ENCODE results near the gene OSBPL8.
"Not testable (repeated sequence)": the region's sequence is repeated elsewhere in the genome, so short reads cannot be mapped to it uniquely, and the experiment has no call there.

Gene OSBPL8

DNA sequence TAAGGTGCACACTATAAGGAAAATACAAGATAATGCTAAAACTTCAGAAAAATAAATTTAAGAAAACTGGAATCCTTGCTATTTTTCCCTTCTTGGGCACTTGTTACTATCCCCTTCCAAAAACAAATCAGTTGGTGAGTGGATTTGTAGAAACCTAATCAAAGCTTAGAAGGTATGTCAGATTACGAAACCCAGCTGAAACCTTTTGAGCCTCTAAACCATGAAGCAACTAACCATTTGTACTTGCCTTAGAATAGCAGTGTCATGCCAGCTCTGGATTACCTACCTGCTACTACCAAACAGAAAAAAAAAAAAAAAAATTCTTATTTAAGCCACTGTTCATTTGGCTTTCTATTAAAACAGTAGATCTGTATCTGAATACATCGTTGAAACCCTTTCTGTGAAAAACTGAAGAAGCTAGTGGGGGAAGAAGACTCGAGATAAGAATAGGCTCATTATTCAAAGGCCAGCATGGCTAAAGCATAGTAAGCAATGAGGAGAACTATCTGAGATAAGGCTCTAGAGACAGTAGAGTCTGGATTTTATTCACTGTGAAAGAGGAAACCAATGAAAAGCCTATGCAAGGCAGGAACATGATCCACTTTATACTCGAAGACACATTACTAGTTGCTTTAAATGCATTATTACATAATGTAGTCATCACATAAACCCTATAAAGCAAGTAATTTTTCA lies 30.2 kb downstream of the OSBPL8 start:
- TF ChIP-seq POLR2AphosphoS5 (IDR thresholded peaks at IDR 0.05; ENCODE audit: borderline replicate concordance, low read depth, low read length) (no peak), FOXP2 (optimal IDR thresholded peaks at IDR 0.05; ENCODE audit: control extremely low read depth, extremely low read length, insufficient read depth) (no peak), EZH2 (IDR thresholded peaks at IDR 0.05) (no peak)
- no peak for DNase-seq (ENCODE audit: low read depth, low spot score)
- H3K9me3 ChIP-seq (ENCODE audit: low read depth, low read length): no peaks in the 10 kb centered on the region

DNA sequence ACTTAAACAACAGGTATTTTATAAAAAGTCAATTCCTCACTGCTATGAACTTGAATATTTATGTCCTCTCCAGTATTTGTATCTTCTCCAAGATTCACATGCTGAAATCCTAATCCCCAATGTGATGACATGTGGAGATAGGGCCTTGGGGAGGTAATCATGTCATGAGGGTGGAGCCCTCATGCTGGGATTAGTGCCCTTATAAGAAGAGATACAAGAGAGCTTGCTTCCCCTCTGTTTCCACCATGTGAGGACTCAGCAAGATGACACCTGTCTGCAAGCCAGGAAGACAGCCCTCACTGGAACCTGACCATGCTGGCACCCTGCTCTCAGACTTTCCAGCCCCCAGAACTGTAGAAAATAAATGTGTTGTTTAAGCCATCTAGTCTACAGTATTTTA lies 36.2 kb downstream of the OSBPL8 start:
- Histone ChIP-seq H3K36me3 (ENCODE audit: insufficient read depth, low read length) (0 out of 2 replicates have a peak, but pooled peaks cover 4% of the 10 kb centered on the region), H3K27ac (no peak overlapping the region), H3K4me3 (no peak overlapping the region), H3K9ac (ENCODE audit: insufficient read length) (no peak overlapping the region), H3K9me3 (ENCODE audit: low read depth, low read length) (no peaks in the 10 kb centered on the region)
- no peak for DNase-seq (ENCODE audit: low read depth, low spot score)
- TF ChIP-seq EZH2 (IDR thresholded peaks at IDR 0.05): no peak
- TF ChIP-seq FOXP2 (optimal IDR thresholded peaks at IDR 0.05; ENCODE audit: control extremely low read depth, extremely low read length, insufficient read depth): no peak
- TF ChIP-seq POLR2AphosphoS5 (IDR thresholded peaks at IDR 0.05; ENCODE audit: borderline replicate concordance, low read depth, low read length): no peak

More for the DNA sequence above, 30.2 kb downstream of the OSBPL8 start:
- Histone ChIP-seq H3K4me3 (no peak overlapping the region), H3K27ac (no peak overlapping the region), H3K9ac (ENCODE audit: insufficient read length) (no peak overlapping the region), H3K36me3 (ENCODE audit: insufficient read depth, low read length) (no peaks in the 10 kb centered on the region)

DNA sequence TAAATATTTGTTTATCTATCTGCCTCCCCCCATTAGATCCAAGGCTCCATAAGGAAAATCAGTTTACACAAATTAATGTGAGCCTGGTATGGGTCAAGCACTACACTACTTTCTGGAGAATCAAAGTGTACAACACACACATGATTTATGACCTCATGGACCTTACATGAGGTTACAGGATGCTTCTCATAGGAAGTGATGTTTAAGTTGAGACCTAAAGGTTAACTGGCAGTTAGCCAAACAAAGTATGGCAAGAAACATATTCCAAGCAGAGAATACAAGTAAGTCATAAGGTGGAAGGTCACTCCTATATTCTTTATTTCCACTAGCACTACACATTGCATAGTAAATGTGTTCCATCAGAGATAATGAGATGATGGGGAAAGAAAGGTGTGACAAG lies 39.2 kb downstream of the OSBPL8 start:
- no peak for DNase-seq (ENCODE audit: low read depth, low spot score)
- no peaks in the 10 kb centered on the region for H3K9me3 ChIP-seq (ENCODE audit: low read depth, low read length)
- TF ChIP-seq EZH2 (IDR thresholded peaks at IDR 0.05) (no peak), FOXP2 (optimal IDR thresholded peaks at IDR 0.05; ENCODE audit: control extremely low read depth, extremely low read length, insufficient read depth) (no peak), POLR2AphosphoS5 (IDR thresholded peaks at IDR 0.05; ENCODE audit: borderline replicate concordance, low read depth, low read length) (no peak)
- H3K9ac ChIP-seq (ENCODE audit: insufficient read length): no peak overlapping the region
- H3K27ac ChIP-seq: no peak overlapping the region
- H3K36me3 ChIP-seq (ENCODE audit: insufficient read depth, low read length): peaks cover 7% of the 10 kb centered on the region; the same call in 1 of the 2 replicates
- H3K4me3 ChIP-seq: no peak overlapping the region

DNA sequence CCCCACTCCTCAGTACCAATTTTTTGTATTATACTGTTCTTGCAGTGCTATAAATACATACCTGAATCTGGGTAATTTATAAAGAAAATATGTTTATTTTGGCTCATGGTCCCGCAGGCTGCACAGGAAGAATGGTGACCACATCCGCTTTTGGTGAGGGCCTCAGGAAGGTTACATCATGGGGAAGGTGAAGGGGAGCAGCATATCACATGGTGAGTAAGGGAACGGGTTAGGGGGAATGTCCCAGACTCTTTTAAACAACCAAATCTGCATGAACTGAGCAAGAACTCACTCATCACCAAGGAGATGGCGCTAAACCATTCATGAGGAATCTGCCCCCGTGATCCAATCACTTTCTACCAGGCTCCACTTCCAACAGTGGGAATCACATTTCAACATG lies 40.0 kb downstream of the OSBPL8 start:
- Histone ChIP-seq H3K4me3 (no peak overlapping the region), H3K9me3 (ENCODE audit: low read depth, low read length) (no peaks in the 10 kb centered on the region), H3K36me3 (ENCODE audit: insufficient read depth, low read length) (peaks cover 10% of the 10 kb centered on the region; the same call in 1 of the 2 replicates), H3K9ac (ENCODE audit: insufficient read length) (no peak overlapping the region), H3K27ac (no peak overlapping the region)
- TF ChIP-seq POLR2AphosphoS5 (IDR thresholded peaks at IDR 0.05; ENCODE audit: borderline replicate concordance, low read depth, low read length): no peak
- no peak for TF ChIP-seq EZH2 (IDR thresholded peaks at IDR 0.05)
- no peak for TF ChIP-seq FOXP2 (optimal IDR thresholded peaks at IDR 0.05; ENCODE audit: control extremely low read depth, extremely low read length, insufficient read depth)
- DNase-seq (ENCODE audit: low read depth, low spot score): no peak

DNA sequence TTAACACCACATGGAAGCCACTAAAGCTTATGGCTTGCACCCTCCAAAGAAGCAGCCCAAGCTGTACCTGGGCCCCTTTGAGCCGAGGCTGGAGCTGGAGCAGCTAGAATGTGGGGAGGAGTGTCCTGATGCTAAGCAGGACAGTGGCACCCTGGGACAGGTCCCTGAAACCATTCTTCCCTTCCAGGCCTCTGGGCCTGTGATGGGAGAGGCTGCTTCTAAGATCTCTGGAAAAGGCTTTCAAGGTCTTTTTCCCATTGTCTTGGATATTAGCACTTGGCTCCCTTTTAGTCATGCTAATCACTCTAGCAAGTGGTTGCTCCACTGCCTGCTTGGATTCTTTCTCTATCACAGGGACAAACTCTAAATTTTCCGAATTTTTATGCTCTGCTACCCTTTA lies 40.9 kb downstream of the OSBPL8 start:
- Histone ChIP-seq H3K27ac (no peak overlapping the region), H3K4me3 (no peak overlapping the region), H3K36me3 (ENCODE audit: insufficient read depth, low read length) (peaks cover 10% of the 10 kb centered on the region; the same call in 1 of the 2 replicates), H3K9me3 (ENCODE audit: low read depth, low read length) (no peaks in the 10 kb centered on the region), H3K9ac (ENCODE audit: insufficient read length) (no peak overlapping the region)
- DNase-seq (ENCODE audit: low read depth, low spot score): no peak
- no peak for TF ChIP-seq FOXP2 (optimal IDR thresholded peaks at IDR 0.05; ENCODE audit: control extremely low read depth, extremely low read length, insufficient read depth)
- no peak for TF ChIP-seq POLR2AphosphoS5 (IDR thresholded peaks at IDR 0.05; ENCODE audit: borderline replicate concordance, low read depth, low read length)
- no peak for TF ChIP-seq EZH2 (IDR thresholded peaks at IDR 0.05)

DNA sequence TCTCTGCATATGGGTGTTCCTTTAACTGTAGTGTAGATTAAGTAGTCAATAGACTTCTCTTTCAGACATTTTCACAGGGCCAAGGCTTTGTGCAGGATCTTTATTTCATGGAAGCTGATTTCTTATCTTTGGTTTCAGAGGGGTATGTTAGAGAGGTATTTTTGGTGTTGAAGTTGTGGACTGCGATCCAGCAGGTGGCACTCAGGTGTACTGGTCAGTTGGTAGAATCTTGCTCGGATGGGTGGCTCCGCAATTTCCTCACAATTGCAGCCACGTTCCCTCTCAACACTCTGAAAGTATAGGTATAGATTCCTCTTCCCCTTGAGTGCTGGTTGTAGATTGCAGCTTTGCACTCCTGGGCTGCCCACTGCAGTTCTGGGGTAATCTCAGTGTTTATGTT lies 44.3 kb downstream of the OSBPL8 start:
- no peak for TF ChIP-seq POLR2AphosphoS5 (IDR thresholded peaks at IDR 0.05; ENCODE audit: borderline replicate concordance, low read depth, low read length)
- TF ChIP-seq EZH2 (IDR thresholded peaks at IDR 0.05): no peak
- no peak for TF ChIP-seq FOXP2 (optimal IDR thresholded peaks at IDR 0.05; ENCODE audit: control extremely low read depth, extremely low read length, insufficient read depth)
- peaks cover 5% of the 10 kb centered on the region; the same call in 1 of the 2 replicates for H3K36me3 ChIP-seq (ENCODE audit: insufficient read depth, low read length)
- no peaks in the 10 kb centered on the region for H3K9me3 ChIP-seq (ENCODE audit: low read depth, low read length)
- DNase-seq (ENCODE audit: low read depth, low spot score): no peak
- no peak overlapping the region for H3K27ac ChIP-seq
- no peak overlapping the region for H3K4me3 ChIP-seq
- no peak overlapping the region for H3K9ac ChIP-seq (ENCODE audit: insufficient read length)

DNA sequence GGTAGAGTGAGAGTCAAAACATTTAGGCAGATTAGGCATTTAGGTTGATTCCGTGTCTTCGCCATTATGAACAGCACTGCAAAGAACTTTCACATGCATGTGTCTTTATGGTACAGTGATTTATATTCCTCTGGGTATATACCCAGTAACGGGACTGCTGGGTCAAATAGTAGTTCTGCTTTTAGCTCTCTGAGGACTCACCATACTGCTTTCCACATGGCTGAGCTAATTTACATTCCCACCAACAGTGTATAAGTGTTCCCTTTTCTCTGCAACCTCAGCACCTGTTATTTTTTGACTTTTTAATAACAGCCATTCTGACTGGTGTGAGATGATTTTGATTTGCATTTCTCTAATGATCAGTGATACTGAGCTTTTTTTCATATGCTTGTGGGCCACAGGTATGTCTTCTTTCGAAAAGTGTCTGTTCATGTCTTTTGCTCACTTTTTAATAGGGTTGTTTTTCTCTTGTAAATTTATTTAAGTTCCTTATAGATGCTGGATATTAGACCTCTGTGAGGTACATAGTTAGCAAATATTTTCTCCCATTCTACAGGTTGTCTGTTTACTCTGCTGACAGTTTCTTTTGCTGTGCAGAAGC lies 48.4 kb downstream of the OSBPL8 start:
- not testable (repeated sequence) for H3K9me3 ChIP-seq (ENCODE audit: low read depth, low read length); H3K36me3 ChIP-seq (ENCODE audit: insufficient read depth, low read length); DNase-seq (ENCODE audit: low read depth, low spot score); H3K27ac ChIP-seq; H3K4me3 ChIP-seq; H3K9ac ChIP-seq (ENCODE audit: insufficient read length)

DNA sequence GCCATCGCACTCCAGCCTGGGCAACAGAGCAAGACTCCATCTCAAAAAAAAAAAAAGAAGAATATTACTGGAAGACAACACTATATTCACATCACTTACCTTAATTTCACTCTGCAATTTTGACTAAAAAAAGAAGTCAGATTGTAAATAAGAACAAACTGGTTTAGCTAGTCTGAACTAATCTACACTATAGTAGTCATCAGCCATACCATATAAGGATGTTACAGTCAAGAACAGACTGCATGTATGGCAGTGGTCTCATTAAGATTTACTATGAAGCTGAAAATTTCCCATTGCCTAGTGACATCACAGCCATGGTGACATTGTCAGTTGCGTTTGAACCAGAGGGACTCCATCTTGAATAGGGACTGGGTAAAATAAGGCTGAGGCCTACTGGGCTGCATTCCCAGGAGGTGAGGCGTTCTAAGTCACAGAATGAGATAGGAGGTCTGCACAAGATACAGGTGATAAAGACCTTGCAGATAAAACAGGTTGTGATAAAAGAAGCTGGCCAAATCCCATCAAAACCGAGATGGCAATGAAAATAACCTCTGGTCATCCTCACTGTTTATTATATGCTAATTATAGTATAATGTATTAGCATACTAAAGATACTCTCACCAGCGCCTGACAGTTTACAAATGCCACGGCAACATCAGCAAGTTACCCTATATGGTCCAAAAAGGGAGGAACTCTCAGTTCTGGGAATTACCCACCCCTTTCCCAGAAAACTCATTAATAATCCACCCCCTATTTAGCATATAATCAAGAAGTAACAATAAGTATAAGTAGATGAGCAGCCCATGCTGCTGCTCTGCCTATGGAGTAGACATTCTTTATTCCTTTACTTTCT lies 51.2 kb downstream of the OSBPL8 start:
- H3K9ac ChIP-seq (ENCODE audit: insufficient read length): no peak overlapping the region
- no peak overlapping the region for H3K27ac ChIP-seq
- TF ChIP-seq EZH2 (IDR thresholded peaks at IDR 0.05) (no peak), POLR2AphosphoS5 (IDR thresholded peaks at IDR 0.05; ENCODE audit: borderline replicate concordance, low read depth, low read length) (no peak), FOXP2 (optimal IDR thresholded peaks at IDR 0.05; ENCODE audit: control extremely low read depth, extremely low read length, insufficient read depth) (no peak)
- H3K36me3 ChIP-seq (ENCODE audit: insufficient read depth, low read length): no peaks in the 10 kb centered on the region
- H3K4me3 ChIP-seq: no peak overlapping the region
- no peak for DNase-seq (ENCODE audit: low read depth, low spot score)
- no peaks in the 10 kb centered on the region for H3K9me3 ChIP-seq (ENCODE audit: low read depth, low read length)

Data from SK-N-MC (cell line).